ENCODE results near the gene TLE2.
"Not testable (repeated sequence)": the region's sequence is repeated elsewhere in the genome, so short reads cannot be mapped to it uniquely, and the experiment has no call there.

GRCh38 chr19:2992333-2992732 is 36.7 kb downstream of the TLE2 start:
- not testable (repeated sequence) for TF ChIP-seq POLR2A (IDR thresholded peaks at IDR 0.05)
- TF ChIP-seq, protein P1, sequence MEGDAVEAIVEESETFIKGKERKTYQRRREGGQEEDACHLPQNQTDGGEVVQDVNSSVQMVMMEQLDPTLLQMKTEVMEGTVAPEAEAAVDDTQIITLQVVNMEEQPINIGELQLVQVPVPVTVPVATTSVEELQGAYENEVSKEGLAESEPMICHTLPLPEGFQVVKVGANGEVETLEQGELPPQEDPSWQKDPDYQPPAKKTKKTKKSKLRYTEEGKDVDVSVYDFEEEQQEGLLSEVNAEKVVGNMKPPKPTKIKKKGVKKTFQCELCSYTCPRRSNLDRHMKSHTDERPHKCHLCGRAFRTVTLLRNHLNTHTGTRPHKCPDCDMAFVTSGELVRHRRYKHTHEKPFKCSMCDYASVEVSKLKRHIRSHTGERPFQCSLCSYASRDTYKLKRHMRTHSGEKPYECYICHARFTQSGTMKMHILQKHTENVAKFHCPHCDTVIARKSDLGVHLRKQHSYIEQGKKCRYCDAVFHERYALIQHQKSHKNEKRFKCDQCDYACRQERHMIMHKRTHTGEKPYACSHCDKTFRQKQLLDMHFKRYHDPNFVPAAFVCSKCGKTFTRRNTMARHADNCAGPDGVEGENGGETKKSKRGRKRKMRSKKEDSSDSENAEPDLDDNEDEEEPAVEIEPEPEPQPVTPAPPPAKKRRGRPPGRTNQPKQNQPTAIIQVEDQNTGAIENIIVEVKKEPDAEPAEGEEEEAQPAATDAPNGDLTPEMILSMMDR (IDR thresholded peaks at IDR 0.05) = not testable (repeated sequence)
